Gastroesophageal sphincter (tissue), 4 donors: ENCODE measurements around the gene HPCAL1. TPM values are rescaled to one million over a fixed set of nuclear protein-coding genes. Genes with fewer than 3 reads are reported as not detected.

Experiments
- ATAC-seq: fragments of 150-250 bp; one replicate; pipeline ENCODE4 v1.9.1; 2016; ENCODE audit warnings: mild to moderate bottlenecking, moderate library complexity
- H3K27ac ChIP-seq, 4 donors: fragments of 200-600 bp; sonication (generic) in 3 of 4; 1 replicate in 3 of 4; 2 replicates in 1 of 4; pipeline ENCODE4 v1.5.1; 2016 to 2019
- H3K27me3 ChIP-seq: fragments of 200-600 bp; sonication (generic); one replicate; pipeline ENCODE4 v1.5.1; 2019
- H3K36me3 ChIP-seq, 2 donors: fragments of 200-600 bp; sonication (generic); one replicate each; pipeline ENCODE4 v1.5.1; 2019; ENCODE audit warnings: control low read depth in 1 of 2
- H3K4me1 ChIP-seq, 3 donors: fragments of 200-600 bp; sonication (generic); 1 replicate in 2 of 3; 2 replicates in 1 of 3; pipeline ENCODE4 v1.5.1; 2016 to 2019; ENCODE audit warnings: control low read depth in 2 of 3
- H3K4me3 ChIP-seq, 2 donors: fragments of 200-600 bp; sonication (generic); one replicate each; pipeline ENCODE4 v1.5.1; 2019; ENCODE audit warnings: mild to moderate bottlenecking in 1 of 2, moderate library complexity in 1 of 2
- H3K9me3 ChIP-seq, 3 donors: fragments of 200-600 bp; sonication (generic); one replicate each; pipeline ENCODE4 v1.5.1; 2017 to 2019; ENCODE audit warnings: control low read depth in 2 of 3
- CTCF ChIP-seq, 4 experiments: fragments of 200-600 bp in 2 of 4; fragments of 450-650 bp in 2 of 4; sonication (generic) in 1 of 4; IDR thresholded peaks; one replicate each; pipeline ENCODE4 v1.5.1; 2017 to 2019; ENCODE audit warnings: antibody characterized with exemption in 4 of 4, mild to moderate bottlenecking in 2 of 4, moderate library complexity in 2 of 4
- EP300 ChIP-seq: sonication (generic); formaldehyde crosslinking; IDR thresholded peaks from one replicate; pipeline ENCODE4 v1.6.1; 2017; ENCODE audit warnings: antibody characterized with exemption, mild to moderate bottlenecking
- POLR2A ChIP-seq, 2 donors: fragments of 450-650 bp; IDR thresholded peaks; one replicate each; pipeline ENCODE4 v1.6.1; 2017; ENCODE audit warnings: antibody characterized with exemption in 2 of 2, mild to moderate bottlenecking in 2 of 2, moderate library complexity in 1 of 2
- POLR2AphosphoS5 ChIP-seq: sonication (generic); formaldehyde crosslinking; IDR thresholded peaks from one replicate; pipeline ENCODE4 v1.6.1; 2017; ENCODE audit warnings: antibody characterized with exemption
- WGBS, 2 donors: methylation state at CpG; one replicate each; pipeline ENCODE4 v1.1.5; 2018; ENCODE audit warnings: low coverage in 1 of 2; 5-methylcytosine and 5-hydroxymethylcytosine counted together
- total RNA-seq, 4 donors: library from RNA; depleted of rRNA; stranded (reverse); fragments of >200 nt; gene quantifications; one replicate each; pipeline ENCODE4 v1.1.0, GENCODE V29; 2016

Gene HPCAL1
- total RNA-seq, 4 donors from 2014 or later = 17.0 to 42.1 (median 29.8) TPM

- peak overlapping the region in 1 of 2 donors; percentile 95 for H3K4me3 ChIP-seq
- peaks cover 0 to 49% (median 9%) of the 10 kb centered on the region in 3 donors for H3K4me1 ChIP-seq
- no peaks in the 10 kb centered on the region for H3K9me3 ChIP-seq
- H3K27me3 ChIP-seq = no peaks in the 10 kb centered on the region
- no peak overlapping the region for H3K27ac ChIP-seq
- 61 to 80% methylated on average over 4 of the region's 4 CpGs for WGBS, 2 donors
- TF ChIP-seq EP300 = no peak
- TF ChIP-seq POLR2AphosphoS5 = no peak
- TF ChIP-seq CTCF (IDR thresholded peaks at IDR 0.05) = no peak
- TF ChIP-seq POLR2A (IDR thresholded peaks at IDR 0.05) = no peak
- ATAC-seq = no peak
- H3K36me3 ChIP-seq = no peaks in the 10 kb centered on the region
Observed at GRCh38 chr2:10305254-10305635, 2.5 kb downstream of the HPCAL1 start.

- Histone ChIP-seq H3K27ac (no peak overlapping the region), H3K4me1 (peaks cover 0 to 49% (median 9%) of the 10 kb centered on the region in 3 donors), H3K9me3 (no peaks in the 10 kb centered on the region), H3K27me3 (no peaks in the 10 kb centered on the region), H3K36me3 (no peaks in the 10 kb centered on the region), H3K4me3 (no peak overlapping the region)
- no peak for TF ChIP-seq CTCF (IDR thresholded peaks at IDR 0.05)
- no peak for TF ChIP-seq EP300
- TF ChIP-seq POLR2AphosphoS5 = no peak
- TF ChIP-seq POLR2A (IDR thresholded peaks at IDR 0.05) = no peak
- 73% methylated on average over 4 of the region's 10 CpGs; no CpG with 5 or more reads in 1 of the 2 donors for WGBS, 2 donors
- ATAC-seq = no peak
Observed at GRCh38 chr2:10305715-10306114, 3.0 kb downstream of the HPCAL1 start.

- H3K9me3 ChIP-seq = no peaks in the 10 kb centered on the region
- no peak overlapping the region for H3K4me3 ChIP-seq
- peaks cover 0 to 46% (median 8%) of the 10 kb centered on the region in 3 donors for H3K4me1 ChIP-seq
- H3K36me3 ChIP-seq = no peaks in the 10 kb centered on the region
- no peak overlapping the region for H3K27ac ChIP-seq
- H3K27me3 ChIP-seq = no peaks in the 10 kb centered on the region
- no peak for ATAC-seq
- 80% methylated on average over 4 of the region's 4 CpGs; no CpG with 5 or more reads in 1 of the 2 donors for WGBS, 2 donors
- TF ChIP-seq POLR2A (IDR thresholded peaks at IDR 0.05) (no peak), EP300 (no peak), CTCF (IDR thresholded peaks at IDR 0.05) (no peak), POLR2AphosphoS5 (no peak)
Observed at GRCh38 chr2:10306901-10307463, 4.3 kb downstream of the HPCAL1 start.

- Histone ChIP-seq H3K27me3 (no peaks in the 10 kb centered on the region), H3K4me1 (peaks cover 0 to 41% (median 5%) of the 10 kb centered on the region in 3 donors), H3K36me3 (no peaks in the 10 kb centered on the region), H3K9me3 (no peaks in the 10 kb centered on the region), H3K4me3 (no peak overlapping the region), H3K27ac (no peak overlapping the region)
- ATAC-seq = no peak
- 51 to 100% methylated on average over 2 to 6 of the region's 7 CpGs for WGBS, 2 donors
- TF ChIP-seq POLR2AphosphoS5 (no peak), CTCF (IDR thresholded peaks at IDR 0.05) (no peak), EP300 (no peak), POLR2A (IDR thresholded peaks at IDR 0.05) (no peak)
Observed at GRCh38 chr2:10307561-10308156, 5.0 kb downstream of the HPCAL1 start.

GRCh38 chr2:10308866-10309265 lies 6.2 kb downstream of the HPCAL1 start:
- no peak for TF ChIP-seq POLR2AphosphoS5
- TF ChIP-seq POLR2A (IDR thresholded peaks at IDR 0.05) = no peak
- no peak for TF ChIP-seq EP300
- TF ChIP-seq CTCF (IDR thresholded peaks at IDR 0.05) = no peak
- Histone ChIP-seq H3K9me3 (no peaks in the 10 kb centered on the region), H3K4me1 (peaks cover 0 to 32% (median 5%) of the 10 kb centered on the region in 3 donors), H3K4me3 (no peak overlapping the region), H3K27me3 (no peaks in the 10 kb centered on the region), H3K36me3 (no peaks in the 10 kb centered on the region), H3K27ac (no peak overlapping the region)
- ATAC-seq = no peak
- WGBS, 2 donors = 88 to 100% methylated on average over 2 of the region's 2 CpGs
